ENCODE measurements around the gene KCNF1. TPM values are rescaled to one million over a fixed set of nuclear protein-coding genes. Genes with fewer than 3 reads are reported as not detected.

The KCNF1 gene
- total RNA-seq, 1 donor from 2014 or later, result 7.7 TPM

GRCh38 chr2:10905006-10905861 lies 6.5 kb upstream of the KCNF1 start:
- Mint-ChIP-seq H3K4me3 (ENCODE audit: unreplicated experiment) (no peak overlapping the region), H3K27ac (ENCODE audit: unreplicated experiment) (no peak overlapping the region), H3K36me3 (ENCODE audit: unreplicated experiment) (peaks cover 8% of the 10 kb centered on the region)

GRCh38 chr2:10905862-10906143 lies 5.9 kb upstream of the KCNF1 start:
- no peak overlapping the region for H3K27ac Mint-ChIP-seq (ENCODE audit: unreplicated experiment)

More at GRCh38 chr2:10905006-10905861, 6.5 kb upstream of the KCNF1 start:
- DNase-seq, result no peak
- H3K4me1 Mint-ChIP-seq (ENCODE audit: low read depth, unreplicated experiment), result peaks cover 32% of the 10 kb centered on the region
- no peak for TF ChIP-seq CTCF (IDR thresholded peaks at IDR 0.05; ENCODE audit: partially characterized antibody, unreplicated experiment)
- peaks cover 19% of the 10 kb centered on the region for H3K27me3 Mint-ChIP-seq (ENCODE audit: unreplicated experiment)
- peaks cover 10% of the 10 kb centered on the region for H3K9me3 Mint-ChIP-seq (ENCODE audit: unreplicated experiment)

DNA sequence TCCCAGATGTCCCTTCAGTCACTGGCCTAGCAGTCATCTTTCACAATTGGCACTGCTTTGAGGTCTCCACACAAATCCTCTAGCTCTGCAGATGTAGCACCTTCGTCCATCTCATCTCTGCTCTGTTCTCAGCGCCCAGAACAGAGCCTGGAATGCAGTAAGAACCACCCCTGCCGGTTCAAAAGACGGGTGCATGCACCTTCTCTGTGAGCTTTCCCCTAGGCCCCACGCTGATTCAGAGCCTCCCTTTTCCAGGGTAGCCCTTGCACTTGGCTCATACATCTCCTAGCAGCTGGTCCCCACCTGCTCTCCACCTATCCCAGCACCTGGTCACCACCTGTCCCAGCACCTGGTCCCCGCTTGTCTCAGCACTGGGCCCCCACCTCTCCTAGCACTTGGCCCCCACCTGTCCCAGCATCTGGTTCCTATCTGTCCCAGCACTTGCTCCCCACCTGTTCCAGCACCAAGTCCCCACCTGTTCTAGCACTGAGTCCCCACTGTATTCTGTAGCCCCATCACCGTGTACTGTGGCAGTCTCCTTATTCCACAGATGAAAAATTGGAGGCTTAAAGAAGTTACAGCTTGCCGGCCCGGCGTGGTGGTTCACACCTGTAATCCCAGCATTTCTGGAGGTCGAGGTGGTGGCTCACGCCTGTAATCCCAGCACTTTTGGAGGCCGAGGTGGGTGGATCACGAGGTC lies 4.7 kb upstream of the KCNF1 start:
- no peak for DNase-seq
- no peak overlapping the region for H3K27ac Mint-ChIP-seq (ENCODE audit: unreplicated experiment)
- peaks cover 15% of the 10 kb centered on the region for H3K9me3 Mint-ChIP-seq (ENCODE audit: unreplicated experiment)
- H3K36me3 Mint-ChIP-seq (ENCODE audit: unreplicated experiment), result peaks cover 8% of the 10 kb centered on the region
- no peak for TF ChIP-seq CTCF (IDR thresholded peaks at IDR 0.05; ENCODE audit: partially characterized antibody, unreplicated experiment)
- peaks cover 27% of the 10 kb centered on the region for H3K4me1 Mint-ChIP-seq (ENCODE audit: low read depth, unreplicated experiment)
- peaks cover 14% of the 10 kb centered on the region for H3K27me3 Mint-ChIP-seq (ENCODE audit: unreplicated experiment)
- H3K4me3 Mint-ChIP-seq (ENCODE audit: unreplicated experiment), result no peak overlapping the region

More at GRCh38 chr2:10905862-10906143, 5.9 kb upstream of the KCNF1 start:
- H3K4me1 Mint-ChIP-seq (ENCODE audit: low read depth, unreplicated experiment), result peaks cover 30% of the 10 kb centered on the region
- peaks cover 11% of the 10 kb centered on the region for H3K9me3 Mint-ChIP-seq (ENCODE audit: unreplicated experiment)
- peaks cover 17% of the 10 kb centered on the region for H3K27me3 Mint-ChIP-seq (ENCODE audit: unreplicated experiment)
- no peak for TF ChIP-seq CTCF (IDR thresholded peaks at IDR 0.05; ENCODE audit: partially characterized antibody, unreplicated experiment)
- no peak overlapping the region for H3K4me3 Mint-ChIP-seq (ENCODE audit: unreplicated experiment)
- H3K36me3 Mint-ChIP-seq (ENCODE audit: unreplicated experiment), result peaks cover 8% of the 10 kb centered on the region
- DNase-seq, result no peak

- H3K36me3 Mint-ChIP-seq (ENCODE audit: unreplicated experiment), result peaks cover 8% of the 10 kb centered on the region
- H3K4me1 Mint-ChIP-seq (ENCODE audit: low read depth, unreplicated experiment), result peaks cover 29% of the 10 kb centered on the region
- no peak overlapping the region for H3K27ac Mint-ChIP-seq (ENCODE audit: unreplicated experiment)
- DNase-seq, result no peak
- H3K4me3 Mint-ChIP-seq (ENCODE audit: unreplicated experiment), result no peak overlapping the region
- peaks cover 18% of the 10 kb centered on the region for H3K9me3 Mint-ChIP-seq (ENCODE audit: unreplicated experiment)
- H3K27me3 Mint-ChIP-seq (ENCODE audit: unreplicated experiment), result peaks cover 20% of the 10 kb centered on the region
- TF ChIP-seq CTCF (IDR thresholded peaks at IDR 0.05; ENCODE audit: partially characterized antibody, unreplicated experiment), result no peak
Observed at GRCh38 chr2:10908195-10908594, 3.5 kb upstream of the KCNF1 start.

Measured in glutamatergic neuron (in vitro differentiated cells).